HG03039 (cell line): ENCODE results near the gene RGPD4.

Source experiments
- ATAC-seq: cut with Tn5 transposase; IDR thresholded peaks from one replicate; pipeline ENCODE4 v1.9.1; 2021; ENCODE audit warnings: mild to moderate bottlenecking, moderate library complexity; ENCODE audit not compliant: unreplicated experiment

The RGPD4 gene

DNA sequence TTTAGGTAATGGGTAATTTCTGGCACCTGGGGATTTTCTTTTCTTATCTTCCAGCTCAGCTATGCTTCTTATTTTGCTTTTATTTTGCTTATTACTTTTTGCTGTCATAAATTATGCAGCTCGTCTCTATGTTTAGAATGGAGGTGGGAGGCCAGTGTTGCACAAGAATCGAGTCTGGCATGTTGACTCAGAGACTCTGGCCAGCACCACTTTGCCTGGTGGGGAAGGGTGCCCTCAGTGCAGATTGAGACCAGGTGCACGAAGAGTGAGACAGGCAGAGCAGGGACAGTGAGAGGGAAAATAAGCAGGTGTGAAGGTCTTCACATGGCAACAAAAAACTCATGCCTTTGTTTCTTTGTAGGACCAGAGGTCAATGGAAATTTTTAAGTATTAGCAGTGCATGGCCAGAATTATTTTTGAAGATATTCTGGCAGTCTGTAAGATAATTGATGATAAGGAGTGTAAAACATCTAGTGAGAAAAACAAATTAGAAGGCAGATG lies 100.4 kb downstream of the RGPD4 start:
- no peak for ATAC-seq

DNA sequence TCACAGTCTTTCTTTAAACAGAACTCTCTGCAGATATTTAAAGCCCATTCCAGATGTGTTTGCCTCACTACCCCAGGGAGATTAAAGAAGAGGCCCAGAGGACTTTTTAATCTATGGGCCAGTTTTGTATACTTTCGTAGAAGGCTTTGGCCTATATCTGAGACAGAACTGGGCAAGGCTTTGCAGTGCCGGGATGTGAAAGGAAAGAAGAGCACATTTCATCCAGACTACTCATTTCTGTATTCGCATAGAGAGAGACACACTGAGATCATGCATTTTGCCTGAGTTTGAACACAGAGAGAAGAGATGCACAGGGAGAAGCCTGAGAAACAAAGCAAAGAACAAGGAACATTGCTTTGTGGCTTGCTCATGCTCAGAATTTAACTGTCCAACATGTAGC lies 104.7 kb downstream of the RGPD4 start:
- no peak for ATAC-seq

DNA sequence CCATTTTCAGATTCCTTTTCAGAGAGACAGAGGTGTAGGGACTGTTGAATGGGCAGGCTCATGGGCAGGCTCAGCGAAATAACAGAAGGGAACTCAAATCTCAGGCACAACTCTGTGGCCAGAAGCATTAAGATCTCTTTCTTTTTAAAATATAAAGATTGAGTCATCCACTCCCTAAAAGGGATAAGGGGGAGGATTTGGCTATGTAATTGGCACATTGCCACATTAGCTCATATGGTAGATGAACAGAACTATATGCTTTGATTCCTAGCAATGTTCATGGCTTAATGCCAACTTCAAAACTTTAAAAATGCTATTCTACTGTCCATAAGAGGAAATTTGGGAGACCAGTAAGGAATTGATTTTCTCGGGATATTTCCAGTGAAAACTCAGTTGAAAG lies 105.8 kb downstream of the RGPD4 start:
- ATAC-seq: no peak

DNA sequence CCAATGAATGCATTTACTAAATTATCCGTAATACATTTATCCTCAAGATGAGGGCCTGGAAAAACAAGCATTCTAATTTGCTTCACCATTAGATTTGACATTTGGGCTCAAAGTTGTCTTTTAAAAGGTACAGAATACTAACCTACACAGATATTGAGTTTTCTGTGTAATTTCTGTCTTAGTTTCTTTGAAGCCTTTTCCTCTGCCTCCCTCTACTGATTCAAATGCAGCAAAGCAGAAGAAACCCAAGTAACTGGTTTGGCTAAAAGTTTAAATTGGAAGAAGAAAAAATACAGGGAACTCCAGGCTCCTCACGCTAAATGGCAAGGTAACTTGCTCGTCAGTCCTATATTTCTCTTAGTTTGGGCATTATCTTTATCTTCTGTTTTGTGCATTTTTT lies 106.3 kb downstream of the RGPD4 start:
- ATAC-seq: no peak

DNA sequence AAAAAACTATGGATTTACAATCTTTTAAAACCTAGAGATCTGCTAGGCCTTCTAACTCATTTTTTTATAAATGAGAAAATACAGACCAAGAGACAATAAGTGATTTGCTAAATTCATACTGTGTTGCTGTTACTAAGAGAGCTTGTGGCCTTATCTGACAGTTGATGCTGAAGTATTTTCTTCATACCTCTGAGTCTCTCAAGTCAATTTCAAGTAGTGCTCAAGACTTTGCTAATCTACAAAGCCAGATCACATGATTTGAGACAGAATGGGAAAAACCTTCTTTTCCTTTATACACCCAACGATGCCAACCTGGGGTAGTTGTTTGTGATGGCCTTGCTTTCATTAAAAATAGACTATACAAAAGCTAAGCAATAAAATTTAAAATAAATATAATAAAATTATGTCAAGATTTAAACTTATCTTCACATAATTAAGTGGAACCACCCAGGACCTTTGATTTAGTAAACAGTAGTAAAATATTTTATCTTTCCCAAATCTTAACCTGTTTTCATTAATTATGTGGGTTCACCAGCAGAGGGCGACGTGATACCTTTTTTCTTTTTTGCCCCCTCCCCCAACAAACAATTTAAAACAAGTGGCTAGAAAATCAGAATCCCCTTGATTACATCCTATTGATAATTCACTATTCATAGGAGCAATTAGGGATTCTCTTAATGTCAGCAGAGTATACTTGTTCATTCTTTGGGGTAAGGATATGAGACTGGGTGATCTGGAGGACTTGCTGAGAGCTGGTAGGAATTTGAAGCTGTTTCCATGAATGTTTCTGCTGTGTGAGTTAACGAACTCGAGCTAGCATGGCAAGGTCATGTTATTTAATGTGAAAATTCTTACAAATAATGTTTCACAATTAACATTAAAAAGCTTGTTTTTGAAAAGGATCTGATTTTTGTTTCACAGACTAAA lies 110.0 kb downstream of the RGPD4 start:
- no peak for ATAC-seq
